HepG2 (cell line): ENCODE measurements around the gene TP73. TPM values are rescaled to one million over a fixed set of nuclear protein-coding genes. Genes with fewer than 3 reads are reported as not detected.

Experiments
- IRF1 ChIP-seq: sonication (generic); formaldehyde crosslinking; IDR thresholded peaks from 2 replicates; pipeline ENCODE4 v1.4.0; 2020; ENCODE audit warnings: low read depth, mild to moderate bottlenecking, missing genetic modification reagents
- MAFK ChIP-seq, 2 experiments: IDR thresholded peaks in 1 of 2; conservative IDR thresholded peaks in 1 of 2; 2 replicates each; pipeline ENCODE4 v1.6.1; 2011; ENCODE audit warnings: improper control_type of control experiment in 2 of 2, low read length in 2 of 2
- MED1 ChIP-seq: sonication (generic); formaldehyde crosslinking; IDR thresholded peaks from 2 replicates; pipeline ENCODE4 v1.4.0; 2020; ENCODE audit warnings: missing genetic modification reagents
- MIER2 ChIP-seq: IDR thresholded peaks from 2 replicates; pipeline ENCODE4 v1.6.1; 2016; ENCODE audit warnings: missing biosample characterization, missing genetic modification reagents
- NFATC3 ChIP-seq: sonication (generic); formaldehyde crosslinking; IDR thresholded peaks from 2 replicates; pipeline ENCODE4 v1.5.1; 2020; ENCODE audit warnings: mild to moderate bottlenecking, missing genetic modification reagents
- NFE2 ChIP-seq: sonication (generic); formaldehyde crosslinking; IDR thresholded peaks from 2 replicates; pipeline ENCODE4 v1.4.0; 2020; ENCODE audit warnings: missing genetic modification reagents
- PREB ChIP-seq: sonication (generic); formaldehyde crosslinking; IDR thresholded peaks from 2 replicates; pipeline ENCODE4 v1.4.0; 2020; ENCODE audit warnings: missing genetic modification reagents
- SRF ChIP-seq: IDR thresholded peaks from 2 replicates; pipeline ENCODE4 v1.6.1; 2011; ENCODE audit warnings: mild to moderate bottlenecking, low read depth, low read length, moderate library complexity
- SYNCRIP ChIP-seq: fragments of 200-400 bp; formaldehyde crosslinking; IDR thresholded peaks from 2 replicates; pipeline ENCODE4 v1.6.1; 2018; ENCODE audit warnings: mild to moderate bottlenecking, low read depth, low read length; ENCODE audit not compliant: insufficient read depth
- ZFY ChIP-seq: sonication (generic); formaldehyde crosslinking; IDR thresholded peaks from 2 replicates; pipeline ENCODE4 v1.4.0; 2020; ENCODE audit warnings: missing genetic modification reagents
- ZNF251 ChIP-seq: sonication (generic); formaldehyde crosslinking; IDR thresholded peaks from 2 replicates; pipeline ENCODE4 v1.9.0; 2021; ENCODE audit warnings: mild to moderate bottlenecking, missing genetic modification reagents
- ZNF329 ChIP-seq: sonication (generic); formaldehyde crosslinking; IDR thresholded peaks from 2 replicates; pipeline ENCODE4 v1.9.0; 2021; ENCODE audit warnings: low read depth, mild to moderate bottlenecking, missing genetic modification reagents
- ZNF367 ChIP-seq: sonication (generic); formaldehyde crosslinking; IDR thresholded peaks from 2 replicates; pipeline ENCODE4 v1.4.0; 2020; ENCODE audit warnings: missing genetic modification reagents, borderline replicate concordance
- ZNF563 ChIP-seq: sonication (generic); formaldehyde crosslinking; IDR thresholded peaks from 2 replicates; pipeline ENCODE4 v1.8.0; 2022; ENCODE audit warnings: mild to moderate bottlenecking, moderate library complexity, missing genetic modification reagents
- ZNF720 ChIP-seq: sonication (generic); formaldehyde crosslinking; IDR thresholded peaks from 2 replicates; pipeline ENCODE4 v1.4.0; 2020; ENCODE audit warnings: missing genetic modification reagents
- ZNF768 ChIP-seq: sonication (generic); formaldehyde crosslinking; IDR thresholded peaks from 2 replicates; pipeline ENCODE4 v1.4.0; 2020; ENCODE audit warnings: missing genetic modification reagents
- polyA plus RNA-seq, 8 experiments: library from polyadenylated mRNA; depleted of rRNA in 3 of 8; stranded (reverse) in 7 of 8; unstranded in 1 of 8; fragments of >200 nt; fragmentation: Illumina TruSeq in 4 of 8; extraction: Trizol in 4 of 8; gene quantifications; 2 replicates each; pipeline versions ENCODE4 v1.2.1 to v1.2.3, GENCODE V29; 2011 to 2016; ENCODE audit warnings: low read depth in 4 of 8, missing spikeins in 1 of 8, mixed read lengths in 1 of 8; ENCODE audit not compliant: insufficient read depth in 1 of 8
- total RNA-seq, 5 experiments: library from RNA; depleted of rRNA; stranded (reverse); fragments of >200 nt; fragmentation: Illumina TruSeq; extraction: Trizol; gene quantifications; 2 replicates each; pipeline ENCODE4 v1.2.3, GENCODE V29; 2016; ENCODE audit warnings: low read depth in 1 of 5
- TF ChIP-seq, protein P1 (sequence below): sonication (generic); formaldehyde crosslinking; IDR thresholded peaks from 2 replicates; pipeline ENCODE4 v1.8.0; 2022; ENCODE audit warnings: missing genetic modification reagents, mild to moderate bottlenecking, inconsistent platforms, borderline replicate concordance
- TF ChIP-seq, protein P2 (sequence below): sonication (generic); formaldehyde crosslinking; IDR thresholded peaks from 2 replicates; pipeline ENCODE4 v1.8.0; 2022; ENCODE audit warnings: missing genetic modification reagents, low read depth, mild to moderate bottlenecking, borderline replicate concordance
- TF ChIP-seq, protein P3 (sequence below): sonication (generic); formaldehyde crosslinking; IDR thresholded peaks from 2 replicates; pipeline ENCODE4 v1.8.1; 2023; ENCODE audit warnings: mild to moderate bottlenecking, missing genetic modification reagents
- TF ChIP-seq, protein P4 (sequence below), 2 experiments: fragments of 450-650 bp in 1 of 2; sonication (generic) in 1 of 2; formaldehyde crosslinking; IDR thresholded peaks; 2 replicates each; pipeline versions ENCODE4 v1.5.0 to v1.8.0; 2020 to 2022; ENCODE audit warnings: mild to moderate bottlenecking in 1 of 2, missing genetic modification reagents in 1 of 2
- TF ChIP-seq, protein P5 (sequence below): sonication (generic); formaldehyde crosslinking; IDR thresholded peaks from 2 replicates; pipeline ENCODE4 v1.4.0; 2020; ENCODE audit warnings: mild to moderate bottlenecking, missing genetic modification reagents, borderline replicate concordance

Gene TP73
- total and polyA plus RNA-seq, 2 of the 13 experiments (the other 11 are each of a cell fraction or from before 2014, with no cell fraction given): 0.49 to 1.1 TPM

DNA sequence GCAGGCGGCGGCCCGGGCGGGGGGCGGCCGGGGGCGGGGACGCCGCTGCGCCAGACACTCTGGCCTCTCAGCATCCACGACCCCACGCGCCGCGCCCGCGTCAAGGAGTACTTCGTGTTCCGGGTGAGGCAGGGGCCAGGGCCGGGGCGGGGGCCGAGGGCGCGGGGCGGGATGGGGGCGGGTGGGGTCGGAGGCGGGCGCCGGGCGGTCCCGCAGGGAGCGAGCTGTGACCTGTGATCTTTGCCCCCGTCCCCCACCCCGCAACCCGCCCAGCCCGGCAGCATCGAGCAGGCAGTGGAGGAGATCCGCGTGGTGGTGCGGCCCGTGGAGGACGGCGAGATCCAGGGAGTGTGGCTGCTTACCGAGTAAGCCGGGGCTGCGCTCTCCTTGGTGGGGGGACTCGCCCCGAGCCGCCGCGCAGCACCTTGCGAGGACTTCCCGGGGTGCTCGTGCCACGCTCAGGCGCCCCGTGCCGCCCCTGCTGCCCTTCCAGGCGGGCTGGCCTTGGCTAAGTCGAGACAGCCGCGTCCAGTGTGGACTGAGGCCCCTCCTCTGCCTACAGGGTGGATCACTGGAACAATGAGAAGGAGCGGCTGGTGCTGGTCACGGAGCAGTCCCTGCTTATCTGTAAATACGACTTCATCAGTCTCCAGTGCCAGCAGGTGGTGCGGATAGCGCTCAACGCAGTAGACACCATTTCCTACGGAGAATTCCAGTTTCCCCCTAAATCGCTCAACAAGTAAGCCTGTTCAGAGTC is 27.0 kb upstream of the TP73 start (continued):
- TF ChIP-seq, protein P1, sequence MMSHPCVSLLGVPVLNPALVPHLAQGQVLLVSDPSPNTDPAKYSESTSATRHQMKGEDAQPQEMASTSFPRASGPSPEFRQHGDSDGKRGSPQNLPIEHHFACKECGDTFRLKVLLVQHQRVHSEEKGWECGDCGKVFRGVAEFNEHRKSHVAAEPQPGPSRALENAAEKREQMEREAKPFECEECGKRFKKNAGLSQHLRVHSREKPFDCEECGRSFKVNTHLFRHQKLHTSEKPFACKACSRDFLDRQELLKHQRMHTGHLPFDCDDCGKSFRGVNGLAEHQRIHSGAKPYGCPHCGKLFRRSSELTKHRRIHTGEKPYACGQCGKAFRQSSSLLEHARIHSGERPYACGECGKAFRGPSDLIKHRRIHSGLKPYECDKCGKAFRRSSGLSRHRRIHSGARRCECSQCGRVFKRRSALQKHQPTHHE (CRISPR knock-in tag): no peak
- TF ChIP-seq SRF (no peak), NFATC3 (no peak), MIER2 (CRISPR knock-in tag) (no peak), ZNF251 (CRISPR knock-in tag) (no peak), MAFK (conservative IDR thresholded peaks at IDR 0.05 in 1 of 2, IDR thresholded peaks at IDR 0.05 in 1 of 2; ENCODE audit: low read length in 2 of 2) (no peak), ZNF720 (CRISPR knock-in tag) (no peak), ZNF563 (CRISPR knock-in tag) (0 out of 2 replicates have a peak, but pooled peaks have one; percentile 45), IRF1 (CRISPR knock-in tag) (no peak), PREB (CRISPR knock-in tag) (no peak), MED1 (CRISPR knock-in tag) (no peak), ZNF329 (CRISPR knock-in tag) (no peak), SYNCRIP (no peak), NFE2 (no peak), ZNF768 (CRISPR knock-in tag) (peak; percentile 28; the same call in 1 of the 2 replicates), ZNF367 (CRISPR knock-in tag) (no peak), ZFY (CRISPR knock-in tag) (peak; percentile 71; the same call in 1 of the 2 replicates)
- TF ChIP-seq, protein P2, sequence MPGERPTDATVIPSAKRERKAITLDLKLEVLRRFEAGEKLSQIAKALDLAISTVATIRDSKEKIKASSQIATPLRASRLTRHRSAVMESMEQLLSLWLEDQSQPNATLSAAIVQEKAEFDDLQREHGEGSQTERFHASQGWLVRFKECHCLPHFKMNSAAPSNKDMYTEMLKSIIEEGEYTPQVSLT: no peak
- TF ChIP-seq, protein P3, sequence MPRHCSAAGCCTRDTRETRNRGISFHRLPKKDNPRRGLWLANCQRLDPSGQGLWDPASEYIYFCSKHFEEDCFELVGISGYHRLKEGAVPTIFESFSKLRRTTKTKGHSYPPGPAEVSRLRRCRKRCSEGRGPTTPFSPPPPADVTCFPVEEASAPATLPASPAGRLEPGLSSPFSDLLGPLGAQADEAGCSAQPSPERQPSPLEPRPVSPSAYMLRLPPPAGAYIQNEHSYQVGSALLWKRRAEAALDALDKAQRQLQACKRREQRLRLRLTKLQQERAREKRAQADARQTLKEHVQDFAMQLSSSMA (CRISPR knock-in tag): no peak
- TF ChIP-seq, protein P4, sequence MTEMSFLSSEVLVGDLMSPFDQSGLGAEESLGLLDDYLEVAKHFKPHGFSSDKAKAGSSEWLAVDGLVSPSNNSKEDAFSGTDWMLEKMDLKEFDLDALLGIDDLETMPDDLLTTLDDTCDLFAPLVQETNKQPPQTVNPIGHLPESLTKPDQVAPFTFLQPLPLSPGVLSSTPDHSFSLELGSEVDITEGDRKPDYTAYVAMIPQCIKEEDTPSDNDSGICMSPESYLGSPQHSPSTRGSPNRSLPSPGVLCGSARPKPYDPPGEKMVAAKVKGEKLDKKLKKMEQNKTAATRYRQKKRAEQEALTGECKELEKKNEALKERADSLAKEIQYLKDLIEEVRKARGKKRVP (CRISPR knock-in tag; IDR thresholded peaks at IDR 0.05): no peak
- TF ChIP-seq, protein P5, sequence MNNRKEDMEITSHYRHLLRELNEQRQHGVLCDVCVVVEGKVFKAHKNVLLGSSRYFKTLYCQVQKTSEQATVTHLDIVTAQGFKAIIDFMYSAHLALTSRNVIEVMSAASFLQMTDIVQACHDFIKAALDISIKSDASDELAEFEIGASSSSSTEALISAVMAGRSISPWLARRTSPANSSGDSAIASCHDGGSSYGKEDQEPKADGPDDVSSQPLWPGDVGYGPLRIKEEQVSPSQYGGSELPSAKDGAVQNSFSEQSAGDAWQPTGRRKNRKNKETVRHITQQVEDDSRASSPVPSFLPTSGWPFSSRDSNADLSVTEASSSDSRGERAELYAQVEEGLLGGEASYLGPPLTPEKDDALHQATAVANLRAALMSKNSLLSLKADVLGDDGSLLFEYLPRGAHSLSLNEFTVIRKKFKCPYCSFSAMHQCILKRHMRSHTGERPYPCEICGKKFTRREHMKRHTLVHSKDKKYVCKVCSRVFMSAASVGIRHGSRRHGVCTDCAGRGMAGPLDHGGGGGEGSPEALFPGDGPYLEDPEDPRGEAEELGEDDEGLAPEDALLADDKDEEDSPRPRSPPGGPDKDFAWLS (CRISPR knock-in tag): no peak
